G401.6 (cell line): Measurements from ENCODE around the gene PROB1.
"Not testable (repeated sequence)": the region's sequence is repeated elsewhere in the genome, so short reads cannot be mapped to it uniquely, and the experiment has no call there.

ENCODE experiments used
- FAIRE-seq: peaks from 2 replicates; lab custom pipeline; 2012; peaks lifted over from hg19 to GRCh38; lab: Jason Lieb, UNC

The PROB1 gene, protein sequence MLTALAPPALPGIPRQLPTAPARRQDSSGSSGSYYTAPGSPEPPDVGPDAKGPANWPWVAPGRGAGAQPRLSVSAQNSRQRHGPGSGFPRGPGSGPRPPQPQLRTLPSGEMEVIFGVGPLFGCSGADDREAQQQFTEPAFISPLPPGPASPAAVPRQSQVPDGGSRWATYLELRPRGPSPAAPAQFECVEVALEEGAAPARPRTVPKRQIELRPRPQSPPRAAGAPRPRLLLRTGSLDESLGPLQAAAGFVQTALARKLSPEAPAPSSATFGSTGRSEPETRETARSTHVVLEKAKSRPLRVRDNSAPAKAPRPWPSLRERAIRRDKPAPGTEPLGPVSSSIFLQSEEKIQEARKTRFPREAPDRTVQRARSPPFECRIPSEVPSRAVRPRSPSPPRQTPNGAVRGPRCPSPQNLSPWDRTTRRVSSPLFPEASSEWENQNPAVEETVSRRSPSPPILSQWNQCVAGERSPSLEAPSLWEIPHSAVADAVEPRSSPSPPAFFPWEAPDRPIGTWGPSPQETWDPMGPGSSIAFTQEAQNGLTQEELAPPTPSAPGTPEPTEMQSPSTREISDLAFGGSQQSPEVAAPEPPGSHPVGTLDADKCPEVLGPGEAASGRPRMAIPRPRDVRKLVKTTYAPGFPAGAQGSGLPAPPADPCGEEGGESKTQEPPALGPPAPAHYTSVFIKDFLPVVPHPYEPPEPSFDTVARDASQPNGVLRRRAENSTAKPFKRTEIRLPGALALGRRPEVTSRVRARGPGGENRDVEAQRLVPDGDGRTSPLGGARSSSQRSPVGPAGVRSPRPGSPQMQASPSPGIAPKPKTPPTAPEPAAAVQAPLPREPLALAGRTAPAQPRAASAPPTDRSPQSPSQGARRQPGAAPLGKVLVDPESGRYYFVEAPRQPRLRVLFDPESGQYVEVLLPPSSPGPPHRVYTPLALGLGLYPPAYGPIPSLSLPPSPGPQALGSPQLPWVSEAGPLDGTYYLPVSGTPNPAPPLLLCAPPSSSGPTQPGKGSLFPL

DNA sequence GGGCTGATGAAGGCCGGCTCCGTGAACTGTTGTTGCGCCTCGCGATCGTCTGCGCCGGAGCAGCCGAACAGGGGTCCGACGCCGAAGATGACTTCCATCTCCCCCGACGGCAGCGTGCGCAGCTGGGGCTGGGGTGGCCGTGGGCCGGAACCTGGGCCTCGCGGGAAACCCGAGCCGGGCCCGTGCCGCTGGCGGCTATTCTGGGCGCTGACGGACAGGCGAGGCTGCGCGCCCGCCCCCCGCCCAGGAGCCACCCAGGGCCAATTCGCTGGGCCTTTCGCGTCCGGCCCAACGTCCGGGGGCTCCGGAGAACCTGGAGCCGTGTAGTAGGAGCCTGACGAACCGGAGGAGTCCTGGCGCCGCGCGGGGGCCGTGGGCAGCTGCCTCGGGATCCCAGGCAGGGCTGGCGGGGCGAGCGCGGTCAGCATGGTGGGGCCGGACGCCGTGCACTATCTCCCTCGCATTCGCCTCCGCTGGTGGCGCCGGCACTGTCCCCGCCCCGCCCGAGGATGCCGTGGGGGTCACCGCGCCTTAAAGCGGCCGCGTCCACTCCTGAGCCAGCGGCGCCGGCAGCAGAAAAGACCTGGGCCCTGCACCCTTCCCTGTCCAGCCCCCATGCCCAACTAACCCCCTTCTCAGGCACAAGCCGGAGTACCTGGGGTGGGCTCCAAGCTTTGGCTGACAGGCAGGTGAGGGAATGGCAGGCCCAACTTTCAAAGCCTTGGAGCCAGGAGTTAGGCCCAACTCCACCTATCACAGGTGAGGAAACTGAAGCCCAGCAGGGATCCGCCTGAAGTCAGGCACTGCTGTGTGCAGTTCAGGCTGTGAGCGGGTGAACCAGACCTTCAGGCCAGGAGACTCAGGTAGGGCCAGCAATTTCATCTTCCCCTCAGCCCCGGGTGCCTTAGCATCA is at the start of gene PROB1:
PROB1 (minus strand) TSS at position 451 of the 913 bp plus-strand sequence; CDS start at position 428, 23 bp downstream.
- FAIRE-seq: no peak

DNA sequence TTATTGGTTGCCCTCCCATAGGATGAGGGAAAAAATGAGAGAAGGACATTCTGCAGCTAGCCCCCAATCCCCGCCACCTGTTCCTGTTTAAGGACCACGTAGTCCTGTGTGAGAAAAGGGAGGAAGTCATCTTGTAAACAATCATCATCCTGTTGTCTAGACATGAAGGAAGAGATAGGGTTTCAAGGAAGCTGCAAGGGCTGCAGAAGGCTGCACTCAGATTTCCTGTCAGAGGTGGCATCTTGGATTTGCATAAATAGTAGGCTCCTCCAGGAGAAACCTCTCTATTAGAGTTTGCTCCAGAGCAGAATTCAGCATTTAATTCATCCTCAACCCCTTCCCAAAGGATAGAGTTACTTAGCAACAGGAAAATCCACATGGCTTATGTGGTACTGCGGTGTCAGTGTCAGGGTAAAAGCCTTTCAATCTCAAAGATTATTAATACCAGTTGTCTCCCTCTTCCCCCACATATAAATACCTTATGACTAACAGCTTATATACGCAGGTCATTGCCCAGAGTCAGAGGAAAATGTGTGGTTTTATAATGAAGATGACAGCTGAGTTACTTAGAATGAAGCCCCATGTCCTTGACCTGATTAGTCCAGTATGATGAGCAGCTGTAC is 49.0 kb upstream of the PROB1 start:
- no peak for FAIRE-seq

DNA sequence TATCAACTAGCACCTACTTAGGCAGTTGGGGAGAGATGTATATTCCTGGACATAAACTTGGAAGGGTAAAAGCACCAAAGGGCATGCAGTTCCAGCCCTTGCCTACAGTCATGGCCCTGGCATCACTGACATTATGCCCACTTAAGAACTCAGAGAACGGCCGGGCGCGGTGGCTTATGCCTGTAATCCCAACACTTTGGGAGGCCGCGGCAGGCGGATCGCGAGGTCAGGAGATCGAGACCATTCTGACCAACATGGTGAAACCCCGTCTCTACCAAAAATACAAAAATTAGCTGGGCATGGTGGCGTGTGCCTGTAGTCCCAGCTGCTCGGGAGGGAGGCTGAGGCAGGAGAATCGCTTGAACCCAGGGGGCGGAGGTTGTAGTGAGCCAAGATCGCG is 45.5 kb upstream of the PROB1 start:
- FAIRE-seq: not testable (repeated sequence)

GRCh38 chr5:139439013-139439903 is 44.4 kb upstream of the PROB1 start, which contains the start of gene DNAJC18:
TSS of gene DNAJC18 (minus strand) at chr5:139439525. CDS start at chr5:139439445, 80 bp downstream.
- peak; percentile 82 for FAIRE-seq

- FAIRE-seq: no peak
Observed at GRCh38 chr5:139438707-139439012, 43.8 kb upstream of the PROB1 start.

DNA sequence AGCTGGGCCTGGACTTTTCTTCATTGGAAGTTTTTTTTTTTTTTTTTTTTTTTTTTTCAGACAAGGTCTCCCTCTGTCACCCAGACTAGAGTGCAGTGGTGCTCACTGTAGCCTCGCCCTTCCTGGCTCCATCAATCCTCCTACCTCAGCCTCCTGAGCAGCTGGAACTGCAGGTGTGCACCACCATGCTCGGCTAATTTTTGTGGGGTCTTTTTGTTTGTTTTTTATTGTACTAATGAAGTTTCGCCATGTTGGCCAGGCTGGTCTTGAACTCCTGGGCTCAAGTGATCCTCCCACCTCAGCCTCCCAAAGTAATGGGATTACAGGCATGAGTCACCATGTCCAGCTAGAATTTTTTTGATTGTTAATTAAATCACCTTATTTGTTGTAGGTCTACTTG is 40.8 kb upstream of the PROB1 start:
- FAIRE-seq: no peak

DNA sequence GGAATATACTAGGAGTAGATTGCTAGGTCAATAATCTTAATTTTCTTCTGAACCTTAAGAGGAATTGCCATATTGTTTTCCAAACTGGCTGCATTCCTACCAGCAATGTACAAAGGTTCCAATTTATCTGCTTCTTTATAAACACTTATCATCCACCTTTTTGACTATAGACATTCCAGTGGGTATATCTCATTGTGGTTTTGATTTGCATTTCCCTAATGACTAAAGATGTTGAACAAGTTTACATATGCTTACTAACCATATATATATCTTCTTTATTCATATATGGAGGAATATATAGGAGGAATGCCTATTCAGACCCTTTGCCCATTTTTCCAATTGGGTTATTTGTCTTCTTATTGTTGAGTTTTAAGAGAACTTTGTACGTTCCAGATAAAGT is 36.8 kb upstream of the PROB1 start:
- no peak for FAIRE-seq

DNA sequence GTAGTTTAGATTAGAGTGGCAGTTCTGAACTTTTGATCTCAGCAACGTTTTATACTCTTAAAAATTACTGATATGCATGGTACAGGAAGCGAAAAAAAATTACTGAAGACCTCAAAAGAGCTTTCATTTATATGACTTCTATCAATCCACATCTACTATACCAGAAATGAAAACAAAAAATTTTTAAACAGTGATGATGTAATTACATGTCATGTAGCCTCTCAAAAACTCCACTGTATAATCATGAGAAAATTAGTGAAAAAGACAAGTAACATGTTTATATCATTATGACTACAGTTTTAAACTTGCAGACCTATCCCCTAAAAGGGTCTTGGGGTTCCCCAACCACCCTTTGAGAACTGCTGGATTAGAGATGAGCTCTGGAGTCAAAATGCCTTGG is 35.1 kb upstream of the PROB1 start:
- no peak for FAIRE-seq

DNA sequence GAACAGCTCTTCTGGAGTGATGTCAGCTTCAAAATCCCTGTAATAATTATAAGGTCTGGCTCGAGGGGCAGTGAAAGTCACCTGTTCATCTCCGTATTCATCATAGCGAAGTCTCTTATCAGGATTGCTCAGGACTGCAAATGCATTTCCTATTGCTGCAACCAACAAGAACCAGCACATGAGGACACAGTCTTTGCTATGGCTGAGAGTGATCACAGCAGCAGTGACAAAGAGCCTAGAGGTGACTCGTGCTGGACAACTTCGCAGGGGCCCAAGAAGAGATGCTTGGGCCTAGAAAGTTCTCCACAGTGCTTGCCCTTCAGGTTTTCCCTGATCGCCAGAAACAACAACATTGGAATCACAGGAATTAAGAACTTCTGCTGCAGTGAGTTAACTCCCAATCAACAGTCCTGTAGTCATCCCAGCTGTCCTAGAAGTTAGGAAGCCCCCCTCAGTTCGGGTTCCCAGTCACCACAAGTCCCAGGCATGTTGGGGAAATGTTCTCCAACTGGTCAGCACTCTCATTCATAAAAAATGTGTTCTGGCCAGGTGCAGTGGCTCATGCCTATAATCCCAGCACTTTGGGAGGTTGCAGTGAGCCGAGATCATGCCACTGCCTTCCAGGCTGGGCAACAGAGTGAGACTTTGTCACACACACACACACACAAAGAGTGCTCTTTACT is 31.4 kb upstream of the PROB1 start:
- no peak for FAIRE-seq

GRCh38 chr5:139425497-139425896 is 30.6 kb upstream of the PROB1 start:
- no peak for FAIRE-seq

DNA sequence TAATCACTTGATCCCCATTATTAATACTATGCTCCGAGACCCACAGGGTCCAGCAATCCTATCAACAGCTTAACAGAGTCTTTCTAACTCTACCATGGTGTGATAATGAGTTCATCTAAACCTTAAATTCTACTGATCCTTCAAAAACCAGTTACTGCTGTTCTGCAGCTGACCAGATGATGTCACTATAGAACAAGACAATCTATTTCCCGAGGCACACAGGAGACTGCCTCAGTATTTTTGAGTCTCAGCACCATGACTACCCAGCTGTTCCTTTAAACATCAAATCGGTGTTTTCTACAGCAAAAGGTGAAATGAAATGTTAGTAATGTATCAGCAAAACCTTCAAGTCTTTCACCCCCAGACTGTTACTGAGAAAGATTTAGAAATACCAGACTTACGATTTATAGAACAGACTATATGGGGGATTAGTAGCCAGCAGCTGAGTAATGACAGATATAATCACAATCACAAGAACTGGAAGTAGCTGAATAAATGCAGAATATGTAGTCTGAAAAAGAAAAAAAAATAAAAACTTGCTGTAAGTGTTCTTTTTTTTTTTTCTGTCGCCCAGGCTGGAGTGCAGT is 27.5 kb upstream of the PROB1 start:
- peak; percentile 93 for FAIRE-seq

GRCh38 chr5:139419226-139420192 is 24.6 kb upstream of the PROB1 start:
- FAIRE-seq: no peak

DNA sequence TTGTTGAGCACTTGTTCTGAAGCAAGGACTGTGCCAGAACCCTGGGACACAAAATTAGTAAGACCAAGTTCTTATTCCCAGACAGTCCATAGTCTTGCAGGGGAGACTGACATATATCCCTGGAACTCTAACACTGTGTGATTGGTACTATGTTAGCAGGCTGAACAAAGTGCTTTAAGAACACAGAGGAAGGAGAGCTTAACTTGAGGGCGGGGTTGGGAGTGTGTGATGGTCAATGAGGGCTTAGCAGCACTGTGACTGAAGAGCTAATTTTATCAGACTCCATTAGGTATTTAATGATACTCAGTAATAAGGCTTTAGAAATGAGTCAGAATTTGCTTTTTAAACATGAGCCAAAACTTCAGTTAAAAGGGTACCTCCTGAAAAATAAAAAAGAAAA is 23.9 kb upstream of the PROB1 start:
- FAIRE-seq: no peak

DNA sequence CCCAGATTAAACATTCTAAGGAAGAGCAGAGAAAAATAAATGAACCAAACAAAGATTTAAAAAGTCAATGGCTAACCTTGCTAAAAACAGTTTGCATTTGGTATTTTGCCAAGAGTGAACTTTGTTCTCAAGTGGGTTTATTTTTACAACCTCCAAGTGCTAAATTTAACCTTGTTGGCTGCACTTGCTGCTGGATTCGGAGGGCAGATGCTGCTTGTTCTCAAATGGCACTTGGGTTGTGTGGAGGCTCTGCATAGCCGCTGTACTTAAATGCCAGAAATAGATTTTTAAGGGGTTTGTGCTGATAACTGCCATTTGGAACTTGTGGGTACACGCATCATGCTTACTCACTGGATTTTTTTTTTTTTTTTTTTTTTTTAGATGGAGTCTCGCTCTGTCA is 22.3 kb upstream of the PROB1 start:
- FAIRE-seq: no peak

GRCh38 chr5:139416651-139417050 is 21.7 kb upstream of the PROB1 start:
- FAIRE-seq: no peak

- no peak for FAIRE-seq
Observed at GRCh38 chr5:139415869-139416268, 21.0 kb upstream of the PROB1 start.

- FAIRE-seq: no peak
Observed at GRCh38 chr5:139415221-139415861, 20.4 kb upstream of the PROB1 start.
